T-helper 1 cell (primary cell): ENCODE data around the gene TTLL8.

ENCODE experiments used
- DNase-seq, 5 donors: peaks; one replicate each; pipeline ENCODE4 v3.0.0-alpha.2; 2012 to 2020

TTLL8 gene

GRCh38 chr22:50082961-50083461 lies 24.9 kb upstream of the TTLL8 start:
- no peak for DNase-seq

- no peak for DNase-seq
These were observed 24.2 kb upstream of the TTLL8 start for GRCh38 chr22:50082197-50082715.

- no peak for DNase-seq
These were observed 23.5 kb upstream of the TTLL8 start for GRCh38 chr22:50081426-50082196.

- no peak for DNase-seq
These were observed 22.0 kb upstream of the TTLL8 start for GRCh38 chr22:50080077-50080465.

GRCh38 chr22:50078761-50079160 lies 20.7 kb upstream of the TTLL8 start:
- DNase-seq, result no peak

GRCh38 chr22:50078246-50078645 lies 20.1 kb upstream of the TTLL8 start:
- no peak for DNase-seq

- DNase-seq, result no peak
These were observed 18.8 kb upstream of the TTLL8 start for GRCh38 chr22:50076646-50077535.

GRCh38 chr22:50074551-50075530 lies 16.7 kb upstream of the TTLL8 start:
- DNase-seq, result no peak

GRCh38 chr22:50074056-50074455 lies 16.0 kb upstream of the TTLL8 start:
- no peak for DNase-seq

- no peak for DNase-seq
These were observed 14.8 kb upstream of the TTLL8 start for GRCh38 chr22:50072714-50073538.

GRCh38 chr22:50072167-50072555 lies 14.1 kb upstream of the TTLL8 start:
- DNase-seq, result no peak

- no peak for DNase-seq
These were observed 13.5 kb upstream of the TTLL8 start for GRCh38 chr22:50071432-50072166.

GRCh38 chr22:50070366-50070765 lies 12.3 kb upstream of the TTLL8 start:
- no peak for DNase-seq

GRCh38 chr22:50068096-50068495 lies 10.0 kb upstream of the TTLL8 start:
- no peak for DNase-seq

- no peak for DNase-seq
These were observed 9.1 kb upstream of the TTLL8 start for GRCh38 chr22:50067244-50067643.

GRCh38 chr22:50064453-50064852 lies 6.4 kb upstream of the TTLL8 start:
- DNase-seq, result no peak

GRCh38 chr22:50063589-50064393 lies 5.7 kb upstream of the TTLL8 start:
- DNase-seq, result no peak

GRCh38 chr22:50062509-50063135 lies 4.5 kb upstream of the TTLL8 start:
- no peak for DNase-seq

GRCh38 chr22:50061824-50062355 lies 3.8 kb upstream of the TTLL8 start:
- no peak for DNase-seq
